ENCODE data around the gene SMARCAL1.

DNA sequence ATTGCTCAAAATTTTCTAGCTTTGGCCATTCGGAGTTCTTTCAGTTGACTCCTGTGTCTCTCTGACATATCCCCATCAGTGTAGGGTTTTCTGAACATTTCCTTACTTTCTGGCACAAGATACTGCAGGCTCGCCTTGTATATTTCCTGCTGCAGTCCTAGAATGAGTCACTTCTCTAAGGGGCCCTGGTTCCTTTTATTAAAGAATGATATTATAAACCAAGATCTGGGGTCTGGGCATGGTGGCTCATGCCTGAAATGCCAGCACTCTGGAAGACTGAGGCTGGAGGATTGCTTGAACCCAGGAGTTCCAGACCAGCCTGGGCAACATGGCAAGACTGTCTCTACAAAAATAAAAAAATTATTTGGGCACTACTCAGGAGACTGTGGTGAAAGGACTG is 83.4 kb downstream of the SMARCAL1 start:
- TF ChIP-seq EP300 (IDR thresholded peaks at IDR 0.05; ENCODE audit: borderline replicate concordance) (no peak), TEAD4 (IDR thresholded peaks at IDR 0.05) (no peak), EGR1 (IDR thresholded peaks at IDR 0.05) (no peak), YY1 (IDR thresholded peaks at IDR 0.05; ENCODE audit: low read depth) (no peak), NFIC (IDR thresholded peaks at IDR 0.05) (no peak), CEBPB (IDR thresholded peaks at IDR 0.05) (no peak), CREB1 (IDR thresholded peaks at IDR 0.05; ENCODE audit: low read depth) (no peak)
- TF ChIP-seq, protein P1, sequence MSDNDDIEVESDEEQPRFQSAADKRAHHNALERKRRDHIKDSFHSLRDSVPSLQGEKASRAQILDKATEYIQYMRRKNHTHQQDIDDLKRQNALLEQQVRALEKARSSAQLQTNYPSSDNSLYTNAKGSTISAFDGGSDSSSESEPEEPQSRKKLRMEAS (IDR thresholded peaks at IDR 0.05): no peak
- TF ChIP-seq, protein P2, sequence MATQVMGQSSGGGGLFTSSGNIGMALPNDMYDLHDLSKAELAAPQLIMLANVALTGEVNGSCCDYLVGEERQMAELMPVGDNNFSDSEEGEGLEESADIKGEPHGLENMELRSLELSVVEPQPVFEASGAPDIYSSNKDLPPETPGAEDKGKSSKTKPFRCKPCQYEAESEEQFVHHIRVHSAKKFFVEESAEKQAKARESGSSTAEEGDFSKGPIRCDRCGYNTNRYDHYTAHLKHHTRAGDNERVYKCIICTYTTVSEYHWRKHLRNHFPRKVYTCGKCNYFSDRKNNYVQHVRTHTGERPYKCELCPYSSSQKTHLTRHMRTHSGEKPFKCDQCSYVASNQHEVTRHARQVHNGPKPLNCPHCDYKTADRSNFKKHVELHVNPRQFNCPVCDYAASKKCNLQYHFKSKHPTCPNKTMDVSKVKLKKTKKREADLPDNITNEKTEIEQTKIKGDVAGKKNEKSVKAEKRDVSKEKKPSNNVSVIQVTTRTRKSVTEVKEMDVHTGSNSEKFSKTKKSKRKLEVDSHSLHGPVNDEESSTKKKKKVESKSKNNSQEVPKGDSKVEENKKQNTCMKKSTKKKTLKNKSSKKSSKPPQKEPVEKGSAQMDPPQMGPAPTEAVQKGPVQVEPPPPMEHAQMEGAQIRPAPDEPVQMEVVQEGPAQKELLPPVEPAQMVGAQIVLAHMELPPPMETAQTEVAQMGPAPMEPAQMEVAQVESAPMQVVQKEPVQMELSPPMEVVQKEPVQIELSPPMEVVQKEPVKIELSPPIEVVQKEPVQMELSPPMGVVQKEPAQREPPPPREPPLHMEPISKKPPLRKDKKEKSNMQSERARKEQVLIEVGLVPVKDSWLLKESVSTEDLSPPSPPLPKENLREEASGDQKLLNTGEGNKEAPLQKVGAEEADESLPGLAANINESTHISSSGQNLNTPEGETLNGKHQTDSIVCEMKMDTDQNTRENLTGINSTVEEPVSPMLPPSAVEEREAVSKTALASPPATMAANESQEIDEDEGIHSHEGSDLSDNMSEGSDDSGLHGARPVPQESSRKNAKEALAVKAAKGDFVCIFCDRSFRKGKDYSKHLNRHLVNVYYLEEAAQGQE (IDR thresholded peaks at IDR 0.05; ENCODE audit: low read depth): no peak
- TF ChIP-seq, protein P3, sequence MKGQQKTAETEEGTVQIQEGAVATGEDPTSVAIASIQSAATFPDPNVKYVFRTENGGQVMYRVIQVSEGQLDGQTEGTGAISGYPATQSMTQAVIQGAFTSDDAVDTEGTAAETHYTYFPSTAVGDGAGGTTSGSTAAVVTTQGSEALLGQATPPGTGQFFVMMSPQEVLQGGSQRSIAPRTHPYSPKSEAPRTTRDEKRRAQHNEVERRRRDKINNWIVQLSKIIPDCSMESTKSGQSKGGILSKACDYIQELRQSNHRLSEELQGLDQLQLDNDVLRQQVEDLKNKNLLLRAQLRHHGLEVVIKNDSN (IDR thresholded peaks at IDR 0.05): no peak

Measured in Ishikawa (cell line).